IMR-90 (cell line): Measurements from ENCODE around the gene HSPA1L. TPM values are rescaled to one million over a fixed set of nuclear protein-coding genes. Genes with fewer than 3 reads are reported as not detected.
A peak's percentile ranks its signal among the peaks of the same experiment; 100 is the strongest.

Source experiments
- ATAC-seq: fragments of 200-7000 bp; cut with Tn5 transposase; 2 replicates; pipeline ENCODE4 v1.9.1; 2020; ENCODE audit warnings: low read depth, mild to moderate bottlenecking, moderate library complexity
- BruUV-seq: library from RNA; stranded (reverse); fragments of 400-500 nt; replicated peaks from 2 replicates; lab custom pipeline; 2021; lab: Mats Ljungman, UMichigan
- CTCF ChIA-PET: fragments of 300-600 bp; formaldehyde crosslinking; extraction: SDS; loops from one replicate; lab custom pipeline; 2021; ENCODE audit warnings: antibody characterized with exemption; lab: Yijun Ruan, JAX
- POLR2A ChIA-PET: fragments of 300-600 bp; sonication (Branson Sonifier 250); formaldehyde crosslinking; loops from one replicate; lab custom pipeline; 2022; ENCODE audit warnings: antibody characterized with exemption; ENCODE audit not compliant: unreplicated experiment; lab: Charles Lee
- DNase-seq: peaks from one replicate; pipeline ENCODE4 v3.0.0; 2013
- H2AFZ ChIP-seq: replicated peaks from 2 replicates; pipeline ENCODE3; 2013; ENCODE audit warnings: low read length, mild to moderate bottlenecking; ENCODE audit not compliant: poor library complexity
- H2AK5ac ChIP-seq: 2 replicates; pipeline ENCODE4 v1.6.1; 2013; ENCODE audit warnings: low read depth, low read length, inconsistent platforms
- H2AK9ac ChIP-seq: replicated peaks from 2 replicates; pipeline ENCODE3; 2013; ENCODE audit warnings: mild to moderate bottlenecking, low read depth, low read length, moderate library complexity; ENCODE audit not compliant: poor library complexity
- H2BK120ac ChIP-seq: 2 replicates; pipeline ENCODE4 v1.6.1; 2013; ENCODE audit warnings: low read depth, low read length, inconsistent platforms
- H2BK15ac ChIP-seq: 3 replicates; pipeline ENCODE4 v1.6.1; 2013; ENCODE audit warnings: low read depth, low read length, inconsistent platforms
- H2BK20ac ChIP-seq: 2 replicates; pipeline ENCODE4 v1.6.1; 2013; ENCODE audit warnings: low read depth, mild to moderate bottlenecking, inconsistent platforms, low read length, moderate library complexity
- H2BK5ac ChIP-seq: 2 replicates; pipeline ENCODE4 v1.6.1; 2013; ENCODE audit warnings: mild to moderate bottlenecking, low read depth, low read length, inconsistent platforms; ENCODE audit not compliant: poor library complexity, severe bottlenecking
- H3K14ac ChIP-seq: replicated peaks from 2 replicates; pipeline ENCODE4 v1.6.1; 2013; ENCODE audit warnings: low read depth, low read length, inconsistent platforms
- H3K18ac ChIP-seq: 2 replicates; pipeline ENCODE4 v1.6.1; 2013; ENCODE audit warnings: low read depth, low read length, control low read depth
- H3K23ac ChIP-seq: 2 replicates; pipeline ENCODE4 v1.6.1; 2013; ENCODE audit warnings: low read depth, low read length, inconsistent platforms
- H3K27ac ChIP-seq: 2 replicates; pipeline ENCODE4 v1.5.1; 2013; ENCODE audit warnings: mild to moderate bottlenecking, control low read depth, low read length; ENCODE audit not compliant: insufficient read depth
- H3K27me3 ChIP-seq: 2 replicates; pipeline ENCODE4 v1.6.1; 2013; ENCODE audit warnings: low read length; ENCODE audit not compliant: control insufficient read depth, insufficient read depth
- H3K36me3 ChIP-seq: 2 replicates; pipeline ENCODE4 v1.6.1; 2013; ENCODE audit warnings: low read length, mixed read lengths; ENCODE audit not compliant: control insufficient read depth, insufficient read depth
- H3K4ac ChIP-seq: 2 replicates; pipeline ENCODE4 v1.6.1; 2013; ENCODE audit warnings: low read depth, low read length, inconsistent platforms
- H3K4me1 ChIP-seq: 2 replicates; pipeline ENCODE4 v1.6.1; 2013; ENCODE audit warnings: low read length, mixed read lengths; ENCODE audit not compliant: control insufficient read depth, insufficient read depth
- H3K4me2 ChIP-seq: 2 replicates; pipeline ENCODE4 v1.6.1; 2013; ENCODE audit warnings: low read depth, mild to moderate bottlenecking, control low read depth, low read length, moderate library complexity
- H3K4me3 ChIP-seq: 2 replicates; pipeline ENCODE4 v1.5.1; 2013; ENCODE audit warnings: low read depth, mild to moderate bottlenecking, control low read depth, low read length, moderate library complexity; ENCODE audit not compliant: insufficient read depth
- H3K56ac ChIP-seq: 2 replicates; pipeline ENCODE4 v1.6.1; 2013; ENCODE audit warnings: low read length, inconsistent platforms; ENCODE audit not compliant: insufficient read depth; ENCODE audit errors: extremely low read depth
- H3K79me1 ChIP-seq, 2 experiments: 2 replicates each; pipeline ENCODE4 v1.6.1; 2013; ENCODE audit warnings: low read length in 2 of 2, inconsistent platforms in 1 of 2, low read depth in 1 of 2
- H3K9ac ChIP-seq: 2 replicates; pipeline ENCODE4 v1.6.1; 2013; ENCODE audit warnings: low read depth, low read length, control low read depth
- H3K9me1 ChIP-seq: 2 replicates; pipeline ENCODE4 v1.6.1; 2013; ENCODE audit warnings: low read length, inconsistent platforms; ENCODE audit not compliant: insufficient read depth
- H3K9me3 ChIP-seq: 2 replicates; pipeline ENCODE4 v1.6.1; 2013; ENCODE audit warnings: low read length; ENCODE audit not compliant: control insufficient read depth, insufficient read depth
- H4K20me1 ChIP-seq: 2 replicates; pipeline ENCODE4 v1.6.1; 2013; ENCODE audit warnings: low read length, inconsistent platforms; ENCODE audit not compliant: insufficient read depth
- H4K5ac ChIP-seq: 2 replicates; pipeline ENCODE4 v1.6.1; 2013; ENCODE audit warnings: mild to moderate bottlenecking, low read depth, low read length, control low read depth
- H4K8ac ChIP-seq, 2 experiments: 2 replicates each; pipeline ENCODE4 v1.6.1; 2013; ENCODE audit warnings: low read depth in 2 of 2, low read length in 2 of 2, control low read depth in 1 of 2, inconsistent platforms in 1 of 2
- H4K91ac ChIP-seq: 2 replicates; pipeline ENCODE4 v1.6.1; 2013; ENCODE audit warnings: low read depth, low read length, inconsistent platforms; ENCODE audit not compliant: insufficient read depth
- BHLHE40 ChIP-seq: fragments of 150-350 bp; IDR thresholded peaks from 2 replicates; pipeline ENCODE4 v1.6.1; 2016; ENCODE audit warnings: mild to moderate bottlenecking, low read depth, low read length
- CEBPB ChIP-seq: IDR thresholded peaks from 2 replicates; pipeline ENCODE4 v1.6.1; 2012; ENCODE audit warnings: low read depth, low read length, improper control_type of control experiment
- CHD1 ChIP-seq: IDR thresholded peaks from 2 replicates; pipeline ENCODE4 v1.6.1; 2012; ENCODE audit warnings: low read depth, low read length, improper control_type of control experiment
- FOS ChIP-seq: fragments of 150-350 bp; IDR thresholded peaks from 2 replicates; pipeline ENCODE4 v1.6.1; 2016; ENCODE audit warnings: low read depth, low read length
- MAFK ChIP-seq: IDR thresholded peaks from 2 replicates; pipeline ENCODE4 v1.6.1; 2012; ENCODE audit warnings: low read depth, low read length, improper control_type of control experiment
- MAZ ChIP-seq: IDR thresholded peaks from 2 replicates; pipeline ENCODE4 v1.6.1; 2012; ENCODE audit warnings: low read depth, mild to moderate bottlenecking, low read length, improper control_type of control experiment, moderate library complexity, borderline replicate concordance
- MXI1 ChIP-seq: IDR thresholded peaks from 2 replicates; pipeline ENCODE4 v1.6.1; 2012; ENCODE audit warnings: low read depth, mild to moderate bottlenecking, low read length, moderate library complexity, borderline replicate concordance
- NFE2L2 ChIP-seq: fragments of 150-350 bp; IDR thresholded peaks from 2 replicates; pipeline ENCODE4 v1.6.1; 2016; ENCODE audit warnings: low read depth, mild to moderate bottlenecking, low read length
- POLR2A ChIP-seq: IDR thresholded peaks from 2 replicates; pipeline ENCODE4 v1.6.1; 2012; ENCODE audit warnings: mild to moderate bottlenecking, low read depth, low read length
- RAD21 ChIP-seq: IDR thresholded peaks from 2 replicates; pipeline ENCODE4 v1.6.1; 2012; ENCODE audit warnings: low read length, improper control_type of control experiment
- RCOR1 ChIP-seq: IDR thresholded peaks from 2 replicates; pipeline ENCODE4 v1.6.1; 2012; ENCODE audit warnings: mild to moderate bottlenecking, low read length, improper control_type of control experiment; ENCODE audit not compliant: insufficient replicate concordance
- RFX5 ChIP-seq: IDR thresholded peaks from 2 replicates; pipeline ENCODE4 v1.8.0; 2012; ENCODE audit warnings: low read depth, mild to moderate bottlenecking, low read length, moderate library complexity
- SMC3 ChIP-seq: fragments of 150-350 bp; IDR thresholded peaks from 2 replicates; pipeline ENCODE4 v1.6.1; 2016; ENCODE audit warnings: low read depth, mild to moderate bottlenecking, antibody characterized with exemption, low read length, moderate library complexity
- dilution Hi-C: fragments of 300-500 bp; cut with HindIII; formaldehyde crosslinking; loops from one replicate; pipeline ENCODE4 v1.14.3; 2018; ENCODE audit warnings: low sequenced_read_pairs; ENCODE audit not compliant: unreplicated experiment
- in situ Hi-C: fragments of 300-500 bp; cut with MboI; formaldehyde crosslinking; loops from 3 replicates; pipeline ENCODE4 v1.14.3; 2019; ENCODE audit warnings: low sequenced_read_pairs, inconsistent platforms, mixed read lengths
- intact Hi-C: fragments of 100-400 bp; cut with micrococcal nuclease; formaldehyde crosslinking; loops from 2 replicates; pipeline ENCODE4 v1.10.0; 2022
- polyA plus RNA-seq, 3 experiments: library from polyadenylated mRNA; depleted of rRNA; stranded (reverse); fragments of >200 nt; gene quantifications; 2 replicates each; pipeline ENCODE4 v1.2.3, GENCODE V29; 2012; ENCODE audit warnings: low replicate concordance in 1 of 3
- total RNA-seq: library from RNA; depleted of rRNA; stranded (reverse); fragments of >200 nt; gene quantifications from 2 replicates; pipeline ENCODE4 v1.2.3, GENCODE V29; 2012
- TF ChIP-seq, protein P1 (sequence below): fragments of 150-350 bp; IDR thresholded peaks from 2 replicates; pipeline ENCODE4 v1.6.1; 2017; ENCODE audit warnings: mild to moderate bottlenecking, antibody characterized with exemption, low read length, low read depth
- TF ChIP-seq, protein P2 (sequence below): fragments of 150-350 bp; IDR thresholded peaks from 2 replicates; pipeline ENCODE4 v1.6.1; 2016; ENCODE audit warnings: low read depth, mild to moderate bottlenecking, low read length, moderate library complexity, borderline replicate concordance
- TF ChIP-seq, protein P3 (sequence below): conservative IDR thresholded peaks from 2 replicates; pipeline ENCODE4 v1.5.1; 2012; ENCODE audit warnings: mild to moderate bottlenecking, low read depth, low read length, improper control_type of control experiment

HSPA1L gene
- total and polyA plus RNA-seq, 2 of the 4 experiments (the other 2 are of a cell fraction), result 0.97 to 1.3 TPM

GRCh38 chr6:31819871-31820299 is 4.8 kb upstream of the HSPA1L start:
- ATAC-seq, result no peak
- Histone ChIP-seq H4K91ac (no peak overlapping the region), H2AK9ac (no peak overlapping the region), H3K23ac (0 out of 2 replicates have a peak overlapping the region, but pooled peaks have one; percentile 5), H3K9me1 (peaks cover 7% of the 10 kb centered on the region), H4K20me1 (no peaks in the 10 kb centered on the region; the same call in 1 of the 2 replicates), H3K79me1 (peaks cover 10 to 47% of the 10 kb centered on the region in 2 experiments), H3K9me3 (no peaks in the 10 kb centered on the region), H3K4ac (no peak overlapping the region), H3K4me2 (0 out of 2 replicates have a peak overlapping the region, but pooled peaks have one; percentile 5), H3K18ac (no peak overlapping the region), H2BK120ac (no peak overlapping the region), H3K56ac (no peak overlapping the region), H3K4me3 (no peak overlapping the region), H2AFZ (no peak overlapping the region), H3K4me1 (peaks cover 6% of the 10 kb centered on the region), H2BK15ac (no peak overlapping the region), H3K14ac (no peak overlapping the region), H2AK5ac (peak overlapping the region; percentile 56; the same call in 1 of the 2 replicates), H3K9ac (no peak overlapping the region), H3K36me3 (no peaks in the 10 kb centered on the region), H3K27me3 (no peaks in the 10 kb centered on the region), H3K27ac (no peak overlapping the region), H2BK5ac (peak overlapping the region; percentile 25), H4K8ac (0 out of 4 replicates have a peak overlapping the region, but pooled peaks of 1 of the 2 experiments have one; percentile 6), H2BK20ac (no peak overlapping the region), H4K5ac (no peak overlapping the region)
- CTCF ChIA-PET, result interaction anchor here (0.6 kb wide), 2 partner anchors 21 to 50 kb away, joined by 5 to 6 read pairs; no protein-coding TSS in a partner anchor
- BruUV-seq, result no TSS peak
- TF ChIP-seq MAFK (no peak), FOS (no peak), RAD21 (no peak), CEBPB (no peak), NFE2L2 (no peak), MAZ (no peak), RCOR1 (no peak), BHLHE40 (no peak), MXI1 (no peak), CHD1 (no peak), POLR2A (no peak), RFX5 (no peak), SMC3 (no peak)
- TF ChIP-seq, protein P1, sequence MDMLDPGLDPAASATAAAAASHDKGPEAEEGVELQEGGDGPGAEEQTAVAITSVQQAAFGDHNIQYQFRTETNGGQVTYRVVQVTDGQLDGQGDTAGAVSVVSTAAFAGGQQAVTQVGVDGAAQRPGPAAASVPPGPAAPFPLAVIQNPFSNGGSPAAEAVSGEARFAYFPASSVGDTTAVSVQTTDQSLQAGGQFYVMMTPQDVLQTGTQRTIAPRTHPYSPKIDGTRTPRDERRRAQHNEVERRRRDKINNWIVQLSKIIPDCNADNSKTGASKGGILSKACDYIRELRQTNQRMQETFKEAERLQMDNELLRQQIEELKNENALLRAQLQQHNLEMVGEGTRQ, result no peak
- TF ChIP-seq, protein P2, sequence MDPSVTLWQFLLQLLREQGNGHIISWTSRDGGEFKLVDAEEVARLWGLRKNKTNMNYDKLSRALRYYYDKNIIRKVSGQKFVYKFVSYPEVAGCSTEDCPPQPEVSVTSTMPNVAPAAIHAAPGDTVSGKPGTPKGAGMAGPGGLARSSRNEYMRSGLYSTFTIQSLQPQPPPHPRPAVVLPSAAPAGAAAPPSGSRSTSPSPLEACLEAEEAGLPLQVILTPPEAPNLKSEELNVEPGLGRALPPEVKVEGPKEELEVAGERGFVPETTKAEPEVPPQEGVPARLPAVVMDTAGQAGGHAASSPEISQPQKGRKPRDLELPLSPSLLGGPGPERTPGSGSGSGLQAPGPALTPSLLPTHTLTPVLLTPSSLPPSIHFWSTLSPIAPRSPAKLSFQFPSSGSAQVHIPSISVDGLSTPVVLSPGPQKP, result no peak
- TF ChIP-seq, protein P3, sequence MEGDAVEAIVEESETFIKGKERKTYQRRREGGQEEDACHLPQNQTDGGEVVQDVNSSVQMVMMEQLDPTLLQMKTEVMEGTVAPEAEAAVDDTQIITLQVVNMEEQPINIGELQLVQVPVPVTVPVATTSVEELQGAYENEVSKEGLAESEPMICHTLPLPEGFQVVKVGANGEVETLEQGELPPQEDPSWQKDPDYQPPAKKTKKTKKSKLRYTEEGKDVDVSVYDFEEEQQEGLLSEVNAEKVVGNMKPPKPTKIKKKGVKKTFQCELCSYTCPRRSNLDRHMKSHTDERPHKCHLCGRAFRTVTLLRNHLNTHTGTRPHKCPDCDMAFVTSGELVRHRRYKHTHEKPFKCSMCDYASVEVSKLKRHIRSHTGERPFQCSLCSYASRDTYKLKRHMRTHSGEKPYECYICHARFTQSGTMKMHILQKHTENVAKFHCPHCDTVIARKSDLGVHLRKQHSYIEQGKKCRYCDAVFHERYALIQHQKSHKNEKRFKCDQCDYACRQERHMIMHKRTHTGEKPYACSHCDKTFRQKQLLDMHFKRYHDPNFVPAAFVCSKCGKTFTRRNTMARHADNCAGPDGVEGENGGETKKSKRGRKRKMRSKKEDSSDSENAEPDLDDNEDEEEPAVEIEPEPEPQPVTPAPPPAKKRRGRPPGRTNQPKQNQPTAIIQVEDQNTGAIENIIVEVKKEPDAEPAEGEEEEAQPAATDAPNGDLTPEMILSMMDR, result no peak
- POLR2A ChIA-PET, result no interaction called here
- no peak for DNase-seq
- in situ Hi-C loops (no loop called here), dilution Hi-C loops (no loop called here), intact Hi-C loops (no loop called here)
